Transverse colon (tissue), 4 donors: ENCODE data around the gene AOPEP. TPM values are rescaled to one million over a fixed set of nuclear protein-coding genes. Genes with fewer than 3 reads are reported as not detected.

Source experiments
- DNase-seq: peaks from one replicate; pipeline ENCODE4 v3.0.0-alpha.2; 2019
- H3K27ac ChIP-seq, 4 donors: fragments of 200-600 bp; sonication (generic); 2 replicates each; pipeline ENCODE4 v1.5.1; 2016 to 2018; ENCODE audit warnings: inconsistent platforms in 4 of 4
- H3K27me3 ChIP-seq: fragments of 200-600 bp; sonication (generic); 2 replicates; pipeline ENCODE4 v1.5.1; 2017; ENCODE audit warnings: inconsistent platforms
- H3K36me3 ChIP-seq, 4 donors: fragments of 200-600 bp; sonication (generic); 2 replicates each; pipeline ENCODE4 v1.5.1; 2017 to 2019; ENCODE audit warnings: inconsistent platforms in 4 of 4
- H3K4me1 ChIP-seq, 4 donors: fragments of 200-600 bp; sonication (generic); 2 replicates each; pipeline ENCODE4 v1.5.1; 2017 to 2020; ENCODE audit warnings: inconsistent platforms in 4 of 4
- H3K4me3 ChIP-seq, 4 donors: fragments of 200-600 bp; sonication (generic); 1 replicate in 1 of 4; 2 replicates in 3 of 4; pipeline versions ENCODE4 v1.5.1 to v1.6.1; 2017 to 2019; ENCODE audit warnings: inconsistent platforms in 4 of 4
- H3K9me3 ChIP-seq, 2 donors: fragments of 200-600 bp; sonication (generic); 2 replicates each; pipeline ENCODE4 v1.5.1; 2017 to 2019; ENCODE audit warnings: inconsistent platforms in 2 of 2
- CTCF ChIP-seq, 5 experiments: fragments of 200-600 bp in 3 of 5; fragments of 450-650 bp in 2 of 5; sonication (generic) in 3 of 5; IDR thresholded peaks; 1 replicate in 2 of 5; 2 replicates in 3 of 5; pipeline ENCODE4 v1.5.1; 2016 to 2017; ENCODE audit warnings: antibody characterized with exemption in 5 of 5, inconsistent platforms in 3 of 5, mild to moderate bottlenecking in 2 of 5, moderate library complexity in 1 of 5
- EP300 ChIP-seq: sonication (generic); formaldehyde crosslinking; IDR thresholded peaks from one replicate; pipeline ENCODE4 v1.6.1; 2017; ENCODE audit warnings: antibody characterized with exemption, low read depth
- POLR2A ChIP-seq: fragments of 450-650 bp; IDR thresholded peaks from one replicate; pipeline ENCODE4 v1.6.1; 2016; ENCODE audit warnings: antibody characterized with exemption, mild to moderate bottlenecking, moderate library complexity
- POLR2AphosphoS5 ChIP-seq, 3 donors: sonication (generic); formaldehyde crosslinking; IDR thresholded peaks; one replicate each; pipeline ENCODE4 v1.6.1; 2016; ENCODE audit warnings: antibody characterized with exemption in 3 of 3
- whole genome bisulfite sequencing, 2 donors: methylation state at CpG; one replicate each; pipeline ENCODE4 v1.1.5; 2018; ENCODE audit warnings: low coverage in 1 of 2; 5-methylcytosine and 5-hydroxymethylcytosine counted together
- in situ Hi-C, 4 donors: fragments of 200-750 bp; cut with MboI; loops; one replicate each; pipeline versions ENCODE4 v1.15.0 to v1.15.1; 2017; ENCODE audit warnings: low sequenced_read_pairs in 3 of 4, low pct_ligation_motif_present in 1 of 4, low pct_unique_long_range_greater_than_20kb in 1 of 4
- intact Hi-C: fragments of 100-400 bp; cut with DNase I; formaldehyde crosslinking; loops from one replicate; pipeline ENCODE4 v1.15.1; 2023; ENCODE audit warnings: low total_unique reads
- total RNA-seq, 4 donors: library from RNA; depleted of rRNA; stranded (reverse); fragments of >200 nt; gene quantifications; one replicate each; pipeline ENCODE4 v1.1.0, GENCODE V29; 2016

AOPEP gene
- total RNA-seq, 4 donors from 2014 or later, result 53.0 to 129 (median 92.7) TPM

- no peak for DNase-seq
- in situ Hi-C loops (no loop called here), intact Hi-C loops (loop anchor here (10.0 kb wide), 1 partner anchor 47 kb away; no protein-coding TSS in a partner anchor)
- Histone ChIP-seq H3K9me3 (no peaks in the 10 kb centered on the region), H3K27ac (no peak overlapping the region), H3K4me3 (no peak overlapping the region), H3K4me1 (peaks cover 0 to 25% (median 14%) of the 10 kb centered on the region in 4 donors), H3K27me3 (no peaks in the 10 kb centered on the region), H3K36me3 (no peaks in the 10 kb centered on the region)
- TF ChIP-seq CTCF (IDR thresholded peaks at IDR 0.05) (no peak), EP300 (no peak), POLR2AphosphoS5 (IDR thresholded peaks at IDR 0.05) (no peak), POLR2A (no peak)
- WGBS, 2 donors, result 93% methylated on average over 3 to 11 of the region's 11 CpGs
These were observed 185.6 kb downstream of the AOPEP start for GRCh38 chr9:94911986-94912635.

GRCh38 chr9:94912700-94913249 lies 186.3 kb downstream of the AOPEP start:
- TF ChIP-seq CTCF (IDR thresholded peaks at IDR 0.05) (no peak), POLR2A (no peak), EP300 (no peak), POLR2AphosphoS5 (IDR thresholded peaks at IDR 0.05) (no peak)
- no peak overlapping the region for H3K27ac ChIP-seq

GRCh38 chr9:94913550-94913949 lies 187.1 kb downstream of the AOPEP start:
- no peak for DNase-seq
- peak overlapping the region in 1 of 4 donors; percentile 29 for H3K27ac ChIP-seq

More at GRCh38 chr9:94912700-94913249, 186.3 kb downstream of the AOPEP start:
- Histone ChIP-seq H3K36me3 (no peaks in the 10 kb centered on the region), H3K4me3 (no peak overlapping the region), H3K9me3 (no peaks in the 10 kb centered on the region), H3K27me3 (no peaks in the 10 kb centered on the region), H3K4me1 (peaks cover 0 to 22% (median 11%) of the 10 kb centered on the region in 4 donors)
- DNase-seq, result no peak
- intact Hi-C loops, result loop anchor here (10.0 kb wide), 1 partner anchor 48 kb away; no protein-coding TSS in a partner anchor
- in situ Hi-C loops, result no loop called here
- WGBS, 2 donors, result 81 to 100% methylated on average over 3 to 8 of the region's 8 CpGs

GRCh38 chr9:94915476-94916450 lies 189.3 kb downstream of the AOPEP start:
- WGBS, 2 donors, result 91 to 96% methylated on average over 8 to 17 of the region's 17 CpGs
- in situ Hi-C loops, result no loop called here
- DNase-seq, result no peak
- TF ChIP-seq POLR2AphosphoS5 (IDR thresholded peaks at IDR 0.05) (no peak), CTCF (IDR thresholded peaks at IDR 0.05) (no peak)
- no peaks in the 10 kb centered on the region for H3K27me3 ChIP-seq
- intact Hi-C loops, result loop anchor here (10.0 kb wide), 1 partner anchor 51 kb away; no protein-coding TSS in a partner anchor
- no peak overlapping the region for H3K27ac ChIP-seq
- no peak overlapping the region for H3K4me3 ChIP-seq
- no peaks in the 10 kb centered on the region for H3K9me3 ChIP-seq
- H3K4me1 ChIP-seq, result peaks cover 0 to 28% (median 6%) of the 10 kb centered on the region in 4 donors
- no peaks in the 10 kb centered on the region for H3K36me3 ChIP-seq

More at GRCh38 chr9:94913550-94913949, 187.1 kb downstream of the AOPEP start:
- in situ Hi-C loops, result no loop called here
- H3K9me3 ChIP-seq, result no peaks in the 10 kb centered on the region
- WGBS, 2 donors, result 57 to 67% methylated on average over 4 of the region's 4 CpGs
- H3K36me3 ChIP-seq, result no peaks in the 10 kb centered on the region
- intact Hi-C loops, result loop anchor here (10.0 kb wide), 1 partner anchor 49 kb away; no protein-coding TSS in a partner anchor
- no peaks in the 10 kb centered on the region for H3K27me3 ChIP-seq
- peaks cover 0 to 16% (median 6%) of the 10 kb centered on the region in 4 donors for H3K4me1 ChIP-seq
- TF ChIP-seq POLR2A, result no peak
- H3K4me3 ChIP-seq, result no peak overlapping the region
